HCT116 (cell line): ENCODE results near the gene PDGFD. TPM values are rescaled to one million over a fixed set of nuclear protein-coding genes. Genes with fewer than 3 reads are reported as not detected.

Experiments
- ATAC-seq: fragments of 200-7000 bp; cut with Tn5 transposase; 2 replicates; pipeline ENCODE4 v1.9.1; 2020; ENCODE audit warnings: mild to moderate bottlenecking, moderate library complexity
- BruUV-seq: library from RNA; stranded (reverse); fragments of 400-500 nt; replicated peaks from 2 replicates; lab custom pipeline; 2021; lab: Mats Ljungman, UMichigan
- CTCF ChIA-PET: fragments of 300-600 bp; sonication (Branson Sonifier 250); formaldehyde crosslinking; loops from one replicate; lab custom pipeline; 2021; ENCODE audit warnings: antibody characterized with exemption; lab: Charles Lee
- POLR2A ChIA-PET: fragments of 300-600, 350-600 bp; sonication (Branson Sonifier 250); formaldehyde crosslinking; loops from one replicate; lab custom pipeline; 2021; ENCODE audit warnings: antibody characterized with exemption; lab: Charles Lee
- RAD21 ChIA-PET, 2 experiments: fragments of 300-600 bp; sonication (Branson Sonifier 250); formaldehyde crosslinking; loops; one replicate each; lab custom pipeline; 2023; ENCODE audit warnings: low total read pairs in 2 of 2; ENCODE audit not compliant: uncharacterized antibody in 2 of 2, unreplicated experiment in 2 of 2, low non-redundant PET in 1 of 2; lab: Charles Lee
- DNase-seq: peaks from one replicate; pipeline ENCODE4 v3.0.0-alpha.2; 2010; ENCODE audit warnings: low read depth, low spot score
- H2AFZ ChIP-seq: fragments of 200-600 bp; shearing (Covaris generic), sonication (generic); 2 replicates; pipeline ENCODE4 v1.6.1; 2017; ENCODE audit warnings: low read depth, mixed run types, mixed read lengths, antibody characterized with exemption, low read length; ENCODE audit not compliant: poor library complexity, severe bottlenecking
- H3K27ac ChIP-seq: 2 replicates; pipeline ENCODE4 v1.5.1; 2012; ENCODE audit warnings: low read depth, low read length
- H3K27me3 ChIP-seq: fragments of 200-600 bp; sonication (generic); 2 replicates; pipeline ENCODE4 v1.6.1; 2016; ENCODE audit warnings: mixed run types, low read length, mixed read lengths; ENCODE audit not compliant: insufficient read depth
- H3K36me3 ChIP-seq, 2 experiments: fragments of 200-500 bp in 1 of 2; fragments of 200-600 bp in 1 of 2; sonication (Bioruptor generic) in 1 of 2; sonication (generic) in 1 of 2; 2 replicates each; pipeline versions ENCODE4 v1.5.1 to v1.6.1; 2014 to 2016; ENCODE audit warnings: low read length in 2 of 2, inconsistent platforms in 1 of 2, mixed read lengths in 1 of 2, mixed run types in 1 of 2; ENCODE audit not compliant: insufficient read depth in 2 of 2, control insufficient read depth in 1 of 2
- H3K4me1 ChIP-seq, 2 experiments: fragments of 200-600 bp in 1 of 2; sonication (generic) in 1 of 2; 2 replicates each; pipeline versions ENCODE4 v1.5.1 to v1.6.1; 2012 to 2017; ENCODE audit warnings: low read length in 2 of 2, inconsistent platforms in 1 of 2, mild to moderate bottlenecking in 1 of 2, mixed read lengths in 1 of 2, mixed run types in 1 of 2, moderate library complexity in 1 of 2; ENCODE audit not compliant: insufficient read depth in 2 of 2, control insufficient read depth in 1 of 2
- H3K4me2 ChIP-seq: fragments of 200-600 bp; sonication (generic); 2 replicates; pipeline ENCODE4 v1.6.1; 2017; ENCODE audit warnings: mixed run types, low read length, mixed read lengths
- H3K4me3 ChIP-seq, 2 experiments: fragments of 200-600 bp in 1 of 2; sonication (generic) in 1 of 2; replicated peaks in 1 of 2; 2 replicates each; pipeline ENCODE4 v1.5.1; 2011 to 2016; ENCODE audit warnings: low read length in 2 of 2, control low read depth in 1 of 2, low read depth in 1 of 2, mild to moderate bottlenecking in 1 of 2, mixed read lengths in 1 of 2, mixed run types in 1 of 2
- H3K79me2 ChIP-seq: fragments of 200-600 bp; sonication (generic); 2 replicates; pipeline ENCODE4 v1.6.1; 2017; ENCODE audit warnings: mild to moderate bottlenecking, mixed run types, low read length, moderate library complexity, mixed read lengths; ENCODE audit not compliant: insufficient read depth
- H3K9ac ChIP-seq: fragments of 200-600 bp; sonication (generic); 2 replicates; pipeline ENCODE4 v1.6.1; 2016; ENCODE audit warnings: low read length, mixed read lengths
- H3K9me2 ChIP-seq: fragments of 200-600 bp; sonication (generic), shearing (Covaris generic); 2 replicates; pipeline ENCODE4 v1.6.1; 2017; ENCODE audit warnings: mixed run types, mild to moderate bottlenecking, moderate library complexity; ENCODE audit not compliant: insufficient read depth
- H3K9me3 ChIP-seq, 2 experiments: fragments of 200-500 bp in 1 of 2; fragments of 200-600 bp in 1 of 2; sonication (Bioruptor generic) in 1 of 2; sonication (generic) in 1 of 2; 2 replicates each; pipeline ENCODE4 v1.6.1; 2014 to 2017; ENCODE audit warnings: low read length in 2 of 2, mixed read lengths in 2 of 2, inconsistent platforms in 1 of 2, low read depth in 1 of 2, mild to moderate bottlenecking in 1 of 2, mixed run types in 1 of 2, moderate library complexity in 1 of 2; ENCODE audit not compliant: control insufficient read depth in 1 of 2, insufficient read depth in 1 of 2
- H4K20me1 ChIP-seq: fragments of 200-600 bp; sonication (generic), shearing (Covaris generic); 2 replicates; pipeline ENCODE4 v1.6.1; 2017; ENCODE audit warnings: mixed run types, mild to moderate bottlenecking, moderate library complexity; ENCODE audit not compliant: insufficient read depth
- ATF3 ChIP-seq: IDR thresholded peaks from 2 replicates; pipeline ENCODE4 v1.6.1; 2012
- CBX3 ChIP-seq: IDR thresholded peaks from 2 replicates; pipeline ENCODE4 v1.6.1; 2012; ENCODE audit warnings: low read depth
- CEBPB ChIP-seq: IDR thresholded peaks from 2 replicates; pipeline ENCODE4 v1.6.1; 2012; ENCODE audit warnings: low read depth
- CTCF ChIP-seq, 3 experiments: fragments of 200-600 bp in 1 of 3; sonication (generic) in 1 of 3; IDR thresholded peaks in 2 of 3; conservative IDR thresholded peaks in 1 of 3; 2 replicates each; pipeline ENCODE4 v1.5.1; 2012 to 2017; ENCODE audit warnings: low read depth in 2 of 3, low read length in 2 of 3, antibody characterized with exemption in 1 of 3, borderline replicate concordance in 1 of 3, control low read depth in 1 of 3, mild to moderate bottlenecking in 1 of 3, mixed read lengths in 1 of 3, mixed run types in 1 of 3, moderate library complexity in 1 of 3; ENCODE audit not compliant: insufficient read depth in 1 of 3
- EGR1 ChIP-seq: IDR thresholded peaks from 2 replicates; pipeline ENCODE4 v1.6.1; 2012; ENCODE audit warnings: low read depth
- EZH2 ChIP-seq: fragments of 200-600 bp; sonication (generic); IDR thresholded peaks from 2 replicates; pipeline ENCODE4 v1.6.1; 2017; ENCODE audit warnings: antibody characterized with exemption, mixed run types
- FOSL1 ChIP-seq: IDR thresholded peaks from 2 replicates; pipeline ENCODE4 v1.6.1; 2012; ENCODE audit warnings: low read depth
- MAX ChIP-seq: IDR thresholded peaks from 2 replicates; pipeline ENCODE4 v1.6.1; 2012
- POLR2A ChIP-seq: IDR thresholded peaks from 2 replicates; pipeline ENCODE4 v1.7.0; 2011; ENCODE audit warnings: borderline replicate concordance; ENCODE audit not compliant: insufficient read depth, insufficient read length; ENCODE audit errors: extremely low read depth
- POLR2AphosphoS5 ChIP-seq: IDR thresholded peaks from 2 replicates; pipeline ENCODE4 v1.6.1; 2011; ENCODE audit warnings: mild to moderate bottlenecking, low read depth, low read length, moderate library complexity
- RAD21 ChIP-seq: IDR thresholded peaks from 2 replicates; pipeline ENCODE4 v1.6.1; 2012; ENCODE audit warnings: low read depth, mild to moderate bottlenecking
- SIN3A ChIP-seq: IDR thresholded peaks from 2 replicates; pipeline ENCODE4 v1.6.1; 2012; ENCODE audit warnings: low read depth
- SP1 ChIP-seq: IDR thresholded peaks from 2 replicates; pipeline ENCODE4 v1.6.1; 2012; ENCODE audit warnings: low read depth
- SRF ChIP-seq: IDR thresholded peaks from 2 replicates; pipeline ENCODE4 v1.6.1; 2012; ENCODE audit warnings: low read depth
- YY1 ChIP-seq: IDR thresholded peaks from 2 replicates; pipeline ENCODE4 v1.6.1; 2011; ENCODE audit warnings: low read length, low read depth, moderate library complexity, mild to moderate bottlenecking; ENCODE audit not compliant: insufficient replicate concordance; ENCODE audit errors: extremely low read depth
- ZBTB33 ChIP-seq: IDR thresholded peaks from 2 replicates; pipeline ENCODE4 v1.6.1; 2011; ENCODE audit warnings: mild to moderate bottlenecking, low read length, moderate library complexity; ENCODE audit not compliant: insufficient replicate concordance; ENCODE audit errors: extremely low read depth
- ZFX ChIP-seq: fragments of 450-650 bp; IDR thresholded peaks from 2 replicates; pipeline ENCODE4 v1.6.1; 2017
- ZNF274 ChIP-seq: fragments of 200-500 bp; sonication (Bioruptor generic); IDR thresholded peaks from 2 replicates; pipeline ENCODE4 v1.6.1; 2014; ENCODE audit warnings: mild to moderate bottlenecking, low read depth, low read length, inconsistent platforms
- intact Hi-C: fragments of 100-400 bp; cut with micrococcal nuclease; formaldehyde crosslinking; loops from 2 replicates; pipeline ENCODE4 v1.10.0; 2022
- total RNA-seq: library from RNA; stranded (reverse); gene quantifications from one replicate; pipeline ENCODE4 v1.2.1, GENCODE V29; 2021; ENCODE audit not compliant: unreplicated experiment

Gene PDGFD
- total RNA-seq, 1 experiment from 2014 or later, result 0.34 TPM

GRCh38 chr11:104051778-104052177 is 112.2 kb downstream of the PDGFD start:
- Histone ChIP-seq H4K20me1 (no peaks in the 10 kb centered on the region), H3K4me3 (no peak overlapping the region), H3K27me3 (no peaks in the 10 kb centered on the region), H3K4me1 (no peaks in the 10 kb centered on the region), H3K79me2 (no peaks in the 10 kb centered on the region), H3K9me2 (no peaks in the 10 kb centered on the region), H3K4me2 (no peak overlapping the region), H2AFZ (no peak overlapping the region), H3K9me3 (no peaks in the 10 kb centered on the region), H3K9ac (no peak overlapping the region), H3K27ac (no peak overlapping the region), H3K36me3 (no peaks in the 10 kb centered on the region)
- ATAC-seq (no peak), DNase-seq (no peak)
- POLR2A ChIA-PET, result no interaction called here
- BruUV-seq, result no TSS peak
- intact Hi-C loops, result no loop called here
- RAD21 ChIA-PET, result no interaction called here
- TF ChIP-seq POLR2AphosphoS5 (no peak), ATF3 (no peak), RAD21 (no peak)
- CTCF ChIA-PET, result no interaction called here

- Histone ChIP-seq H3K9me3 (no peaks in the 10 kb centered on the region), H3K27ac (no peak overlapping the region), H3K4me1 (no peaks in the 10 kb centered on the region), H2AFZ (no peak overlapping the region), H3K79me2 (no peaks in the 10 kb centered on the region), H3K9me2 (no peaks in the 10 kb centered on the region), H3K9ac (no peak overlapping the region), H3K36me3 (no peaks in the 10 kb centered on the region), H3K27me3 (no peaks in the 10 kb centered on the region), H3K4me2 (no peak overlapping the region), H4K20me1 (no peaks in the 10 kb centered on the region), H3K4me3 (no peak overlapping the region)
- no peak for ATAC-seq
- CTCF ChIA-PET, result no interaction called here
- RAD21 ChIA-PET, result no interaction called here
- no TSS peak for BruUV-seq
- POLR2A ChIA-PET, result no interaction called here
- intact Hi-C loops, result no loop called here
- no peak for DNase-seq
- no peak for TF ChIP-seq FOSL1
- TF ChIP-seq POLR2AphosphoS5, result no peak
- no peak for TF ChIP-seq SIN3A
- TF ChIP-seq ZFX, result no peak
- TF ChIP-seq RAD21, result no peak
- no peak for TF ChIP-seq EGR1
- no peak for TF ChIP-seq CEBPB
- no peak for TF ChIP-seq CTCF (IDR thresholded peaks at IDR 0.05 in 2 of 3, conservative IDR thresholded peaks at IDR 0.05 in 1 of 3; ENCODE audit: borderline replicate concordance in 1 of 3, insufficient read depth in 1 of 3, low read depth in 2 of 3, low read length in 2 of 3)
- TF ChIP-seq SRF, result no peak
- TF ChIP-seq POLR2A, result no peak
- no peak for TF ChIP-seq EZH2
- TF ChIP-seq YY1, result no peak
- no peak for TF ChIP-seq ZNF274
- TF ChIP-seq CBX3, result no peak
- TF ChIP-seq MAX, result no peak
- TF ChIP-seq SP1, result no peak
- TF ChIP-seq ATF3, result no peak
- no peak for TF ChIP-seq ZBTB33
Observed at GRCh38 chr11:104049116-104049515, 114.8 kb downstream of the PDGFD start.
